ENCODE measurements around the gene NEMF. TPM values are rescaled to one million over a fixed set of nuclear protein-coding genes. Genes with fewer than 3 reads are reported as not detected.
"Not testable (repeated sequence)": the region's sequence is repeated elsewhere in the genome, so short reads cannot be mapped to it uniquely, and the experiment has no call there.

Gene NEMF
- total and polyA plus RNA-seq, 2 experiments from 2014 or later = 43.9 to 71.9 TPM

DNA sequence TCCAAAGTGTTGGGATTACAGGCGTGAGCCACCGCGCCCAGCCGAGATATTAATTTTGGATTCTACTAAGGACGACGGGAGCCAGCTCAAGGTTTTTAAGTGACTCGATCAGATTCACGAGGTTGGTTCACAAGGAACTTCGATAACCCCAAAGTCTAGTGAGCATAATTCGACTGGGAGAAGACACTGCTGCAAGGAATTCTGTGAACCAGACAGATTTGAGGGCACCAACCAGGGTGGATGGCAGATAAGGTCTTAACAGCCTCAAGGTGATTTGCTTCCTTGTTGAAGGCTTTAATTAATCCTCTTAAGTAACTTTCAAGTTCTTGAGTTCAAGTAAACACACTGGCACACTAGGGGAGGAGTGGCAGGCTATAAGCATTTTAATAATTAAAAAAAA, 85.7 kb downstream of the NEMF start:
- DNase-seq (ENCODE audit: low read depth in 1 of 2, low spot score in 1 of 2) = no peak
- Histone ChIP-seq H3K27me3 (no peaks in the 10 kb centered on the region), H3K4me1 (ENCODE audit: low read depth) (peaks cover 20% of the 10 kb centered on the region), H3K9me3 (ENCODE audit: low read depth) (no peaks in the 10 kb centered on the region), H3K27ac (peak overlapping the region; percentile 97), H3K36me3 (peaks cover 3% of the 10 kb centered on the region), H3K4me3 (peak overlapping the region; percentile 83)
- TF ChIP-seq, protein P1, sequence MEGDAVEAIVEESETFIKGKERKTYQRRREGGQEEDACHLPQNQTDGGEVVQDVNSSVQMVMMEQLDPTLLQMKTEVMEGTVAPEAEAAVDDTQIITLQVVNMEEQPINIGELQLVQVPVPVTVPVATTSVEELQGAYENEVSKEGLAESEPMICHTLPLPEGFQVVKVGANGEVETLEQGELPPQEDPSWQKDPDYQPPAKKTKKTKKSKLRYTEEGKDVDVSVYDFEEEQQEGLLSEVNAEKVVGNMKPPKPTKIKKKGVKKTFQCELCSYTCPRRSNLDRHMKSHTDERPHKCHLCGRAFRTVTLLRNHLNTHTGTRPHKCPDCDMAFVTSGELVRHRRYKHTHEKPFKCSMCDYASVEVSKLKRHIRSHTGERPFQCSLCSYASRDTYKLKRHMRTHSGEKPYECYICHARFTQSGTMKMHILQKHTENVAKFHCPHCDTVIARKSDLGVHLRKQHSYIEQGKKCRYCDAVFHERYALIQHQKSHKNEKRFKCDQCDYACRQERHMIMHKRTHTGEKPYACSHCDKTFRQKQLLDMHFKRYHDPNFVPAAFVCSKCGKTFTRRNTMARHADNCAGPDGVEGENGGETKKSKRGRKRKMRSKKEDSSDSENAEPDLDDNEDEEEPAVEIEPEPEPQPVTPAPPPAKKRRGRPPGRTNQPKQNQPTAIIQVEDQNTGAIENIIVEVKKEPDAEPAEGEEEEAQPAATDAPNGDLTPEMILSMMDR (IDR thresholded peaks at IDR 0.05; ENCODE audit: low read depth, low read length) = no peak

DNA sequence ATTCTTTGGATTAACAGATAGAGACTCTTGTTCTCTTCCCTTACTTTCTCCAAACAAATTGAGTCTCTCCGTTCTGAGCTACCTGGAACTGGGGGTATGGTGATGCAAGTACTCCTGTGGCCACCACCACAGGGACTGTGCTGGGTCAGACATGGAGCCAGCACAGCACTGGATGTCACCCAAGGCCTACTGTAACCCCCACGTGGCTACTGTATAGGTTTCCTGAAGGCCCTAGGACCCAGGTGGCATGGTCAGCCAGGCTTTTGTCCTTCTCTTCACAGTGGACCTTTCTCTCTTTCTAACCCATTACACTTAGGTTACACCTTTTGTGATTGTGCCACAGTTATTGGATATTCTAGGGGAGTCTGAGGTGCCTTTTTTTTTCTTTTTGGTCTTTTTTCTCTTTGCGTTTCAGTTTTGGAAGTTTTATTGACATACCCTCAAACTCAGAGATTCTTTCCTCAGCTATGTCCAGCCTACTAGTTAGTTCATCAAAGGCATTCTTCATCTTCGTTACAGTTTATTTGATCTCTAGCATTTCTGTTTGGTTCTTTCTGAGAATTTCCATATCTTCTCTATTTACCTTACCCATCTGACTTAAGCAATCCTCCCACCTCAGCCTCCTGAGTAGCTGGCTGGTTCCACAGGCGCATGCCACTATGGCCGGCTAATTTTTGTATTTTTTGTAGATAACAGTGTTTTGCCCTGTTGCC, 90.6 kb downstream of the NEMF start:
- Histone ChIP-seq H3K27me3 (no peaks in the 10 kb centered on the region), H3K4me1 (ENCODE audit: low read depth) (peaks cover 5% of the 10 kb centered on the region), H3K27ac (no peak overlapping the region), H3K36me3 (no peaks in the 10 kb centered on the region), H3K9me3 (ENCODE audit: low read depth) (no peaks in the 10 kb centered on the region), H3K4me3 (no peak overlapping the region)
- TF ChIP-seq, protein P1 (IDR thresholded peaks at IDR 0.05; ENCODE audit: low read depth, low read length) = no peak
- no peak for DNase-seq (ENCODE audit: low read depth in 1 of 2, low spot score in 1 of 2)

DNA sequence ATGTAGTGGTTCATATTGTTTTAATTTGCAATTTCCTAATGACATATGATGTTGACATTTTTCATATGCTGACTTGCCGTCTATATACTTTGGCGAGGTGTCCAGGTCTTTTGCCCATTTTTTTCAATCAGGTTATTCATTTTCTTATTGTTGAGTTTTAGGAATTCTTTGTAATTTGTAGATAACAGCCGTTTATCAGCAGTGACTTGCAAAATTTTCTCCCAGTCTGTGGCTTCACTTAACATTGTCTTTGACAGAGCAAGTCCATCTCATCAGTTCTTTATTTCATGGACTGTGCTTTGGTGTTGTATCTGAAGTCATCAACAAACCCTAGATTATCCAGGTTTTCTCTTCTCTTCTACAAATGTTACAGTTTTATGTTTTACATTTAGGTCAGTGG, 97.2 kb downstream of the NEMF start:
- Histone ChIP-seq H3K9me3 (ENCODE audit: low read depth) (no peaks in the 10 kb centered on the region), H3K27ac (no peak overlapping the region), H3K27me3 (no peaks in the 10 kb centered on the region), H3K36me3 (no peaks in the 10 kb centered on the region), H3K4me1 (ENCODE audit: low read depth) (peaks cover 6% of the 10 kb centered on the region), H3K4me3 (no peak overlapping the region)
- TF ChIP-seq, protein P1 (IDR thresholded peaks at IDR 0.05; ENCODE audit: low read depth, low read length) = no peak
- no peak for DNase-seq (ENCODE audit: low read depth in 1 of 2, low spot score in 1 of 2)

DNA sequence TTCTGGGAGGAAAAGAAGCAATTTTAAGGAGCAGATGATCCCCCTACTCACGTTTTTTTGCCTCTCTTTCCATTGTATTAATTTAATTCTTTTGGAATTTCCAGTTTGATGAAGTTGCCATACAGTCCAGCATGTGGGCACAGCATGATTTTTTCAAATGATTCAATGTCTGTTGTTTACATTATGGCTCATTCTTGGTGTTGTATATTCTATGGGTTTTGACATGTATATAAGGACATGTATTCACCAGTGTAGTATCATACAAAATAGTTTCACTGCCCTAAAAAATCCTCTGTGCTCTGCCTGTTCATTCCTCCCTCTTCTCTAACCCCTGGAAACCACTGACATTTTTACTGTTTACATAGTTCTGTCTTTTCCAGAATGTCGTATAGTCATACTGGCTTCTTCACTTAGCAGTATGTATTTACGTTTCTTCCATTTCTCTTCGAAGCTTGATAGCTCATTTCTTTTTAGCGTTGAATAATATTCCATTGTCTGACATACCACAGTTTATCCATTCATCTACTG, 98.0 kb downstream of the NEMF start:
- peaks cover 10% of the 10 kb centered on the region for H3K4me1 ChIP-seq (ENCODE audit: low read depth)
- TF ChIP-seq, protein P1 (IDR thresholded peaks at IDR 0.05; ENCODE audit: low read depth, low read length) = no peak

DNA sequence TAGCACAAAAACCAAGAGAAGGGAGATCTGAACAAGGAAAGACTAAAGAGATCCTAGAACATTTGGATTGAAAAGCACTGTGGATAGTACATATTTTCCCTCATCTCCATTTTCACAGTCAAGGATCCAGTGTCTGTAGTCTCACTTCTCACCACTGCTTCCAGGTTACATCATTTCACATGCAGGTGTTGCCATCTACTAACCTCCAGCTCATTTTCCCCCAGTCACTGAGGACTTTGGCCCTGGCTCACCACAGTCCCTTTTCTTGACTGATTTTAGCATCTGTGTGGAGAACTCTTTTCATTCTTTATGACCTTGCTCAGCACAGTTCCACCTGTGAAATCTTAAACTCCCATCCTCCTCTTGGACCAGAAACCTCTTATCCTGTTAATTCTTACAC, 106.1 kb downstream of the NEMF start:
- not testable (repeated sequence) for H3K4me1 ChIP-seq (ENCODE audit: low read depth); H3K9me3 ChIP-seq (ENCODE audit: low read depth); H3K27ac ChIP-seq; H3K36me3 ChIP-seq; DNase-seq (ENCODE audit: low read depth in 1 of 2, low spot score in 1 of 2); H3K4me3 ChIP-seq; H3K27me3 ChIP-seq

More for the DNA sequence above, 98.0 kb downstream of the NEMF start:
- H3K9me3 ChIP-seq (ENCODE audit: low read depth) = no peaks in the 10 kb centered on the region
- H3K27me3 ChIP-seq = no peaks in the 10 kb centered on the region
- no peaks in the 10 kb centered on the region for H3K36me3 ChIP-seq
- no peak for DNase-seq (ENCODE audit: low read depth in 1 of 2, low spot score in 1 of 2)
- H3K4me3 ChIP-seq = no peak overlapping the region
- H3K27ac ChIP-seq = no peak overlapping the region

DNA sequence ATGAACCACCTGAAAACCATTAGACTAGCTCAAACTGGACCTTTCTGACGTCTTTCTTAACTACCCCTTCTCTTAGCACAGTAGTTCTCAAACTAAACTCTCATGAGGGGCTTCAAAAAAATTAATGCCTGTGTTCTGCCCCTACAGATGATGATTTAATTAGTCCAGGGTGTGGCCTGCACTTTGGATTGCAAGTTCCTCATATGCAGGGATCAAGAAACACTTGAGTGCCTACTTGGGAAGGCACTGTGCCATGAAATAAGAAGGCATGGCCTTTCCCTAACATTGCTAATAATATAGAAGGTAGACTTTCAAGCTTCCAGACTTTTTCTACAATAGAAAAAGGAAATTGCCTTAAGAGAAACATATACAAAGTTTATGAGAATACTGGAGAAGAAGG, 107.4 kb downstream of the NEMF start:
- H3K9me3 ChIP-seq (ENCODE audit: low read depth) = no peaks in the 10 kb centered on the region
- peaks cover 2% of the 10 kb centered on the region for H3K4me1 ChIP-seq (ENCODE audit: low read depth)
- TF ChIP-seq, protein P1 (IDR thresholded peaks at IDR 0.05; ENCODE audit: low read depth, low read length) = no peak
- no peaks in the 10 kb centered on the region for H3K36me3 ChIP-seq
- no peak for DNase-seq (ENCODE audit: low read depth in 1 of 2, low spot score in 1 of 2)
- H3K27me3 ChIP-seq = no peaks in the 10 kb centered on the region
- no peak overlapping the region for H3K4me3 ChIP-seq
- no peak overlapping the region for H3K27ac ChIP-seq

DNA sequence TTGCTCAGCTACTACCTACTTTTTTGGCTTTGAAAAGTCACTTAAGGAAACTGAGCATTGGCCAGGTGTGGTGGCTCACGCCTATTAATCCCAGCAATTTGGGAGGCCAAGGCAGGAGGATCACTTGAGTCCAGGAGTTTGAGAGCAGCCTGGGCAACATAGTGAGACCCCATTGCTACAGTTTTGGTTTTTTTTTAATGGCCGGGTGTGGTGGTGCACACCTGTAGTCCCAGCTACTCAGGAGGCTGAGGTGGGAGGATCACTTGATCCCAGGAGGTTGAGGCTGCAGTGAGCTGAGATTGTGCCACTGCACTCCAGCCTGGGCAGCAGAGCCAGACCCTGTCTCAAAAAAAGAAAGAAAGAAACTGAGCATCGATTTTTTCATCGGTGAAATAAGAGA, 116.9 kb downstream of the NEMF start:
- not testable (repeated sequence) for H3K4me1 ChIP-seq (ENCODE audit: low read depth); H3K9me3 ChIP-seq (ENCODE audit: low read depth); H3K36me3 ChIP-seq; DNase-seq (ENCODE audit: low read depth in 1 of 2, low spot score in 1 of 2); H3K4me3 ChIP-seq; H3K27me3 ChIP-seq; H3K27ac ChIP-seq

All from cardiac muscle cell (in vitro differentiated cells and primary cell).